ENCODE data around the gene IFNLR1. TPM values are rescaled to one million over a fixed set of nuclear protein-coding genes. Genes with fewer than 3 reads are reported as not detected.

Gene IFNLR1
- total RNA-seq, 4 donors from 2014 or later = 9.1 to 38.2 (median 36.1) TPM

Other genes with a start within 250 kb of the IFNLR1 start
- 100 to 1,000 TPM in 2 of 4 donors, 10 to 100 TPM in 2; 77.9 to 157 (median 104) TPM for gene PNRC2, start 227.5 kb downstream of the IFNLR1 start, total RNA-seq
- gene SRSF10, start 207.0 kb downstream of the IFNLR1 start, total RNA-seq = 100 to 1,000 TPM in 3 of 4 donors, 10 to 100 TPM in 1; 86.3 to 224 (median 112) TPM
- 10 to 100 TPM; 10.7 to 40.8 (median 24.7) TPM for gene MYOM3, start 75.2 kb downstream of the IFNLR1 start, total RNA-seq
- gene IL22RA1, start 44.1 kb downstream of the IFNLR1 start, total RNA-seq = 10 to 100 TPM in 3 of 4 donors, 1 to 10 TPM in 1; 9.9 to 87.9 (median 74.5) TPM
- gene GRHL3, start 132.1 kb upstream of the IFNLR1 start, total RNA-seq = 1 to 10 TPM in 1 of 4 donors, under 1 TPM in 2, not detected in 1; 0.35 to 1.1 (median 0.66) TPM
- gene STPG1, start 226.5 kb upstream of the IFNLR1 start, total RNA-seq = 10 to 100 TPM in 3 of 4 donors, 1 to 10 TPM in 1; 3.3 to 16.5 (median 15.1) TPM
- 10 to 100 TPM; 38.0 to 74.3 (median 57.3) TPM for gene NIPAL3, start 228.5 kb upstream of the IFNLR1 start, total RNA-seq

Data from Peyer's patch (tissue), 4 donors.